ENCODE results near the gene NUDT1.

The NUDT1 gene

DNA sequence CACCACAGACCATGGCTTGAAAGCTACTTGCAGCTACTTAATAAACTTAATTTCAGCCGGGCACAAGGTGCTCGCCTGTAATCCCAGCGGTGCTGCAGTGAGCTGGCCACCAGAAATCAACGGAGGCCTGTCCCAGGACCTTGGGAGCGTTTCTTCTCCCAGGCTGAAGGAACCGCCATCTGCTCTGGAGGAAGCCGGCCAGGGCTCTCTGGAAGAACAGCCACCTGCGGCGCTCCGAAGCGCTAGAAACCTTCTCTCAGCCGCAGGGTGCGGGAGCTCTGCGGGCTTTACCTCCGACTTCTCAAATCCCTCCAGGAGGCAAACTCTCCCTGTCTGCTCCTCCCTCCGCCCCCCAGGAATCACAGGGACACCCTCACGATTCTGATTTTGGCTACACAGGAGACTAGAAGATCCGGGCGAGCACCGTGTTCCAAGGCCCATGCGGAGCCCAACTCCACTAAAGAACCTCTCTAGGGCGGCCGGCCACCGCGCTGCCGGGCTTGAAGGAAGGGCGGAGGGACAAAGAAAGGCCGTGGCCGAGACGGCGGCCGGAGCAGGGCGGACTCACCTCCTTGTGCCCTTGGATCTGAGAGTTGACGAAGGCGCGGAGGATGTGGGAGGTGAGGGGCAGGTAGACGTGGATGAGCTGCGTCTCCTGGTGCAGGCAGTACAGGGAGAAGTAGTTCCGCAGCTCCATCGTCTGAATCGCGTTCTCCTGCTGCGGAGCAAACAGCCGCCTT, 14.4 kb downstream of the NUDT1 start:
- Histone ChIP-seq H3K4me1 (ENCODE audit: control insufficient read depth, insufficient read depth, low read length) (no peaks in the 10 kb centered on the region), H3K36me3 (ENCODE audit: control insufficient read depth in 2 of 2, insufficient read depth in 1 of 2, low read length in 2 of 2) (no peaks in the 10 kb centered on the region), H3K9me3 (ENCODE audit: control insufficient read depth, insufficient read depth, low read depth, low read length) (no peaks in the 10 kb centered on the region), H3K27ac (ENCODE audit: extremely low read depth, low read depth, low read length) (no peak overlapping the region), H3K4me3 (ENCODE audit: low read depth, low read length) (no peak overlapping the region)
- TF ChIP-seq HIC1 (tag by site-specific recombination; IDR thresholded peaks at IDR 0.05) = no peak
- no peak for TF ChIP-seq ZNF280C (tag by site-specific recombination; IDR thresholded peaks at IDR 0.05)
- no peak for TF ChIP-seq ZNF548 (tag by site-specific recombination; IDR thresholded peaks at IDR 0.05)
- no peak for TF ChIP-seq ZFP37 (tag by site-specific recombination; IDR thresholded peaks at IDR 0.05)
- TF ChIP-seq SP2 (tag by site-specific recombination; IDR thresholded peaks at IDR 0.05) = no peak
- TF ChIP-seq BCL11B (tag by site-specific recombination; IDR thresholded peaks at IDR 0.05; ENCODE audit: low read depth) = no peak
- ChIA-PET CTCF (interaction anchor here (0.6 kb wide), 1 partner anchor 75 kb away, joined by 3 read pairs; no protein-coding TSS in a partner anchor), POLR2A (no interaction called here)

DNA sequence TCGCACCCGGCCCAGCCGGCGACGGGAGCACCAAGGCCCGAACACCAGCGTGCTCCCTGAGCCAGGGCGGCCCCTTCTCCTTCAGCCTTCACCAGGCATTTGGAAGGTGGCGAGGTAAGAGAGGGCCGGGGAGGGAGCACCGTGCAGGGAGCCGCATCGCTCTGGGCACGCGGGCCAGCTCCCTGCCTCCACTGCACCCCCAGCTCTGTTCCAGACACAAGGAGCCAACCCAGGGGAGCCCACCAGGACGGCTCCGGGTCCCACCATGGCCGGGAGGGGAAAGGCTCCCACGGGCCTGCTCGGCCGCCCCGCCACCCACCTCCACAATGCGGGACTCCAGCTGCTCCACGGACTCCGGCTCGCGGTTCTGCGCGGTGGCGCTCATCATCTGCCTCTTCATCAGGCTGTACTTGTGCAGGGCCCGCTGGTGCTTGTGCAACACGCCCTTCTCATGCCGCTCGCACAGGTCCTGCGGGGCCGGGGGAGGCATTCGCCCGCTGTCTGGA, 15.1 kb downstream of the NUDT1 start:
- Histone ChIP-seq H3K36me3 (ENCODE audit: control insufficient read depth in 2 of 2, insufficient read depth in 1 of 2, low read length in 2 of 2) (no peaks in the 10 kb centered on the region), H3K4me3 (ENCODE audit: low read depth, low read length) (no peak overlapping the region), H3K9me3 (ENCODE audit: control insufficient read depth, insufficient read depth, low read depth, low read length) (no peaks in the 10 kb centered on the region), H3K27ac (ENCODE audit: extremely low read depth, low read depth, low read length) (no peak overlapping the region), H3K4me1 (ENCODE audit: control insufficient read depth, insufficient read depth, low read length) (no peaks in the 10 kb centered on the region)
- TF ChIP-seq KLF10 (tag by site-specific recombination; IDR thresholded peaks at IDR 0.05) (no peak), ZNF19 (tag by site-specific recombination; IDR thresholded peaks at IDR 0.05; ENCODE audit: low read depth) (no peak)
- ChIA-PET CTCF (interaction anchor here (0.6 kb wide), 1 partner anchor 74 kb away, joined by 3 read pairs; no protein-coding TSS in a partner anchor), POLR2A (no interaction called here)

DNA sequence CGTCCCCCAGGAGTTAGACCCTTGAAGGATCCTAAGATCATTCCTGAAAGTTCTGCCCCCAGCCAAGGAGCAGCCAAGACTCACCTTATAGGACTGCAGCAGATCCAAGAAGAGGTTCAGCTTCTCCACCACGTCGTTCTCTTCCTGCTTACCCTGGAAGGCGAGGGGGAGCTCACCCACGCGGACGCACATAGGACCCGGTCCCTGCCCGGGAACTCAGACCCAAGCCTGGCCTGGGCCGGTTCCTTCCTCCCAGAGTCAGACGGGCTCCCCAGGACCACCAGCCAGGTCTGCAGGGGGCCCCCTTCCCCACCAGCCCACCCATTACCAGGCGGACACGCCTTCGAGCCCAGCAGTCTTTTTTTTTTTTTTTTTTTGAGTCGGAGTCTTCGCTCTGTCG, 15.6 kb downstream of the NUDT1 start:
- Histone ChIP-seq H3K4me3 (ENCODE audit: low read depth, low read length) (no peak overlapping the region), H3K9me3 (ENCODE audit: control insufficient read depth, insufficient read depth, low read depth, low read length) (no peaks in the 10 kb centered on the region), H3K36me3 (ENCODE audit: control insufficient read depth in 2 of 2, insufficient read depth in 1 of 2, low read length in 2 of 2) (no peaks in the 10 kb centered on the region), H3K27ac (ENCODE audit: extremely low read depth, low read depth, low read length) (no peak overlapping the region), H3K4me1 (ENCODE audit: control insufficient read depth, insufficient read depth, low read length) (no peaks in the 10 kb centered on the region)
- ChIA-PET POLR2A (no interaction called here), CTCF (no interaction called here)
- TF ChIP-seq, protein P1, sequence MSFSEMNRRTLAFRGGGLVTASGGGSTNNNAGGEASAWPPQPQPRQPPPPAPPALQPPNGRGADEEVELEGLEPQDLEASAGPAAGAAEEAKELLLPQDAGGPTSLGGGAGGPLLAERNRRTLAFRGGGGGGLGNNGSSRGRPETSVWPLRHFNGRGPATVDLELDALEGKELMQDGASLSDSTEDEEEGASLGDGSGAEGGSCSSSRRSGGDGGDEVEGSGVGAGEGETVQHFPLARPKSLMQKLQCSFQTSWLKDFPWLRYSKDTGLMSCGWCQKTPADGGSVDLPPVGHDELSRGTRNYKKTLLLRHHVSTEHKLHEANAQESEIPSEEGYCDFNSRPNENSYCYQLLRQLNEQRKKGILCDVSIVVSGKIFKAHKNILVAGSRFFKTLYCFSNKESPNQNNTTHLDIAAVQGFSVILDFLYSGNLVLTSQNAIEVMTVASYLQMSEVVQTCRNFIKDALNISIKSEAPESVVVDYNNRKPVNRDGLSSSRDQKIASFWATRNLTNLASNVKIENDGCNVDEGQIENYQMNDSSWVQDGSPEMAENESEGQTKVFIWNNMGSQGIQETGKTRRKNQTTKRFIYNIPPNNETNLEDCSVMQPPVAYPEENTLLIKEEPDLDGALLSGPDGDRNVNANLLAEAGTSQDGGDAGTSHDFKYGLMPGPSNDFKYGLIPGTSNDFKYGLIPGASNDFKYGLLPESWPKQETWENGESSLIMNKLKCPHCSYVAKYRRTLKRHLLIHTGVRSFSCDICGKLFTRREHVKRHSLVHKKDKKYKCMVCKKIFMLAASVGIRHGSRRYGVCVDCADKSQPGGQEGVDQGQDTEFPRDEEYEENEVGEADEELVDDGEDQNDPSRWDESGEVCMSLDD (tag by site-specific recombination; IDR thresholded peaks at IDR 0.05) = no peak
- no peak for TF ChIP-seq PRDM2 (tag by site-specific recombination; IDR thresholded peaks at IDR 0.05; ENCODE audit: borderline replicate concordance)
- TF ChIP-seq ZNF560 (tag by site-specific recombination; IDR thresholded peaks at IDR 0.05; ENCODE audit: borderline replicate concordance) = no peak
- no peak for TF ChIP-seq ZIC2 (tag by site-specific recombination; IDR thresholded peaks at IDR 0.05)
- no peak for TF ChIP-seq ZNF555 (tag by site-specific recombination; conservative IDR thresholded peaks at IDR 0.05)
- no peak for TF ChIP-seq ZSCAN30 (tag by site-specific recombination; IDR thresholded peaks at IDR 0.05)

Measured in HEK293 (cell line).